GM12878 (cell line): Measurements from ENCODE around the gene CDH16. TPM values are rescaled to one million over a fixed set of nuclear protein-coding genes. Genes with fewer than 3 reads are reported as not detected.

ENCODE experiments used
- ATAC-seq: fragments of 200-7000 bp; cut with Tn5 transposase; 3 replicates; pipeline ENCODE4 v1.9.1; 2020; ENCODE audit warnings: mild to moderate bottlenecking, moderate library complexity
- BruUV-seq: library from RNA; stranded (reverse); fragments of 400-500 nt; replicated peaks from 2 replicates; lab custom pipeline; 2021; lab: Mats Ljungman, UMichigan
- CTCF ChIA-PET: fragments of 300-600 bp; sonication (Branson Sonifier 250); formaldehyde crosslinking; extraction: SDS; loops from one replicate; lab custom pipeline; 2021; ENCODE audit warnings: inconsistent platforms; lab: Yijun Ruan, JAX
- POLR2A ChIA-PET: fragments of 350-600 bp; formaldehyde crosslinking; extraction: SDS; loops from one replicate; lab custom pipeline; 2021; ENCODE audit warnings: inconsistent platforms; lab: Charles Lee
- RAD21 ChIA-PET: fragments of 300-600 bp; sonication (Branson Sonifier 250); formaldehyde crosslinking; loops from one replicate; lab custom pipeline; 2023; ENCODE audit warnings: antibody characterized with exemption; ENCODE audit not compliant: unreplicated experiment; lab: Charles Lee
- SMC1A ChIA-PET: fragments of 300-600 bp; sonication (Branson Sonifier 250); formaldehyde crosslinking; loops from one replicate; lab custom pipeline; 2023; ENCODE audit not compliant: unreplicated experiment, uncharacterized antibody; lab: Charles Lee
- DNase-seq: peaks from one replicate; pipeline ENCODE4 v3.0.0-alpha.2; 2011; ENCODE audit warnings: low read depth, low spot score
- FAIRE-seq: peaks from 3 replicates; lab custom pipeline; 2011; peaks lifted over from hg19 to GRCh38; lab: Jason Lieb, UNC
- H2AFZ ChIP-seq: 2 replicates; pipeline ENCODE4 v1.6.0; 2011; ENCODE audit warnings: low read depth, low read length, control low read depth; ENCODE audit not compliant: control insufficient read depth
- H3K27ac ChIP-seq: 2 replicates; pipeline ENCODE4 v1.5.1; 2011; ENCODE audit warnings: control low read depth; ENCODE audit not compliant: control insufficient read depth, insufficient read depth
- H3K27me3 ChIP-seq, 2 experiments: replicated peaks in 1 of 2; 2 replicates each; pipeline versions ENCODE4 v1.6.0 to v1.6.1; 2011; ENCODE audit warnings: low read length in 1 of 2; ENCODE audit not compliant: control insufficient read depth in 2 of 2, insufficient read depth in 2 of 2
- H3K36me3 ChIP-seq, 2 experiments: 2 replicates each; pipeline ENCODE4 v1.5.1; 2011; ENCODE audit warnings: low read length in 1 of 2; ENCODE audit not compliant: control insufficient read depth in 2 of 2, insufficient read depth in 2 of 2
- H3K4me1 ChIP-seq: 2 replicates; pipeline ENCODE4 v1.6.1; 2011; ENCODE audit warnings: mild to moderate bottlenecking, low read length, moderate library complexity, mixed read lengths; ENCODE audit not compliant: control insufficient read depth, insufficient read depth
- H3K4me2 ChIP-seq: 2 replicates; pipeline ENCODE4 v1.6.0; 2011; ENCODE audit warnings: control low read depth; ENCODE audit not compliant: control insufficient read depth, insufficient read depth
- H3K4me3 ChIP-seq: fragments of 200-600 bp; sonication (generic); 2 replicates; pipeline ENCODE4 v1.5.1; 2016
- H3K79me2 ChIP-seq: 2 replicates; pipeline ENCODE4 v1.6.0; 2011; ENCODE audit warnings: low read length; ENCODE audit not compliant: control insufficient read depth, insufficient read depth
- H3K9ac ChIP-seq: 2 replicates; pipeline ENCODE4 v1.8.0; 2011; ENCODE audit warnings: low read length, control low read depth, mixed read lengths; ENCODE audit not compliant: control insufficient read depth, insufficient read depth
- H3K9me3 ChIP-seq: replicated peaks from 3 replicates; pipeline ENCODE4 v1.5.1; 2011; ENCODE audit warnings: mild to moderate bottlenecking, low read length; ENCODE audit not compliant: control insufficient read depth, insufficient read depth
- H4K20me1 ChIP-seq: 2 replicates; pipeline ENCODE4 v1.6.0; 2011; ENCODE audit not compliant: control insufficient read depth, insufficient read depth
- MYB ChIP-seq: fragments of 150-350 bp; IDR thresholded peaks from 2 replicates; pipeline ENCODE4 v1.6.1; 2014; ENCODE audit warnings: mild to moderate bottlenecking, low read depth, low read length, borderline replicate concordance
- RB1 ChIP-seq: fragments of 450-650 bp; formaldehyde crosslinking; IDR thresholded peaks from 2 replicates; pipeline ENCODE4 v1.6.1; 2017; ENCODE audit warnings: mild to moderate bottlenecking, borderline replicate concordance
- SKIL ChIP-seq: fragments of 450-650 bp; IDR thresholded peaks from 2 replicates; pipeline ENCODE4 v1.6.1; 2017; ENCODE audit warnings: mild to moderate bottlenecking, low read depth, inconsistent platforms; ENCODE audit not compliant: poor library complexity, severe bottlenecking
- TBL1XR1 ChIP-seq: IDR thresholded peaks from 2 replicates; pipeline ENCODE4 v1.6.1; 2012; ENCODE audit warnings: low read depth, low read length, improper control_type of control experiment
- WRNIP1 ChIP-seq: IDR thresholded peaks from 2 replicates; pipeline ENCODE4 v1.6.1; 2011; ENCODE audit warnings: low read depth, low read length, improper control_type of control experiment, borderline replicate concordance
- YBX1 ChIP-seq: fragments of 450-650 bp; IDR thresholded peaks from 2 replicates; pipeline ENCODE4 v1.6.1; 2016; ENCODE audit warnings: antibody characterized with exemption
- ZBTB11 ChIP-seq: fragments of 450-650 bp; formaldehyde crosslinking; IDR thresholded peaks from 2 replicates; pipeline ENCODE4 v1.5.0; 2022; ENCODE audit warnings: mild to moderate bottlenecking, missing genetic modification characterization
- ZNF217 ChIP-seq: fragments of 450-650 bp; IDR thresholded peaks from 2 replicates; pipeline ENCODE4 v1.6.1; 2017; ENCODE audit warnings: antibody characterized with exemption, mild to moderate bottlenecking
- ZZZ3 ChIP-seq: IDR thresholded peaks from 2 replicates; pipeline ENCODE4 v1.6.1; 2011; ENCODE audit warnings: low read depth; ENCODE audit not compliant: control insufficient read depth, insufficient read length
- WGBS: methylation state at CpG from one replicate; pipeline ENCODE4 v1.1.6; 2016; ENCODE audit warnings: low lambda C conversion rate; ENCODE audit not compliant: insufficient replicate concordance, insufficient coverage; ENCODE audit errors: missing lambda C conversion rate; 5-methylcytosine and 5-hydroxymethylcytosine counted together
- in situ Hi-C: fragments of 300-500 bp; cut with MboI; formaldehyde crosslinking; loops from 9 replicates; pipeline ENCODE4 v1.14.3; 2018; ENCODE audit warnings: mixed read lengths
- intact Hi-C: fragments of 100-400 bp; cut with micrococcal nuclease; formaldehyde crosslinking; loops from one replicate; pipeline ENCODE4 v1.14.2; 2022; ENCODE audit not compliant: unreplicated experiment
- polyA plus RNA-seq, 11 experiments: library from polyadenylated mRNA; depleted of rRNA in 4 of 11; unstranded in 6 of 11; stranded (reverse) in 5 of 11; fragments of >200 nt; fragmentation: Nextera tagmentation in 4 of 11; fragmentation: Illumina TruSeq in 1 of 11; extraction: Ambion mirVana in 4 of 11; extraction: Trizol in 1 of 11; gene quantifications; 1 replicate in 1 of 11; 2 replicates in 10 of 11; pipeline versions ENCODE4 v1.2.1 to v1.2.3, GENCODE V29; 2011 to 2016; ENCODE audit warnings: inconsistent platforms in 2 of 11, missing spikeins in 2 of 11, low read depth in 1 of 11
- total RNA-seq, 4 experiments: library from RNA; depleted of rRNA in 3 of 4; stranded (reverse); fragments of >200 nt in 3 of 4; fragmentation: Illumina TruSeq in 1 of 4; extraction: Trizol in 1 of 4; gene quantifications; 2 replicates each; pipeline versions ENCODE4 v1.2.1 to v1.2.3, GENCODE V29; 2013 to 2021

Gene CDH16
- total and polyA plus RNA-seq, 10 of the 15 experiments (the other 5 are each of a cell fraction or from before 2014, with no cell fraction given) = 0.05 TPM; not detected in 9

DNA sequence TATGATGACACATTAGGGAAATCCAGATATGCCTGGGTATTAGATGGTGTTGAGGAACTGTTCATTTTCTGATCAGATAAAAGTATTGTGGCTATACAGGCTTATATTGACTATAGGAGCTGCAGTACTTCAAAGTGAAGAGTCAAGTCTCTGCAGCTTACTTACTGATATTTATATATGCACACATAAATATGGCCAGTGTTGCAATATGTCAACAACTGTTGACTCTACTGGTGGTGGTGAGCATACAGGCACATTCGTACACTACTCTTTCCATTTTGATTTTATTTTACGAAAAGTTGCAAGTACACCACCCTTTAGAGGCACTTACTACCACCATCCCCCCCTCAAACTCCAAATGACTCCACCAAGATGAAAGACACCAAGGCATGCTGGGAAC, 13.0 kb upstream of the CDH16 start:
- in situ Hi-C loops (loop anchor here (10.0 kb wide), 1 partner anchor 63 kb away; no protein-coding TSS in a partner anchor), intact Hi-C loops (no loop called here)
- ChIA-PET SMC1A (no interaction called here), RAD21 (no interaction called here), CTCF (interaction anchor here (0.8 to 2.3 kb wide), 3 partner anchors 12 to 37 kb away, joined by 4 to 10 read pairs (median 4); no protein-coding TSS in a partner anchor), POLR2A (interaction anchor here (0.6 kb wide), 1 partner anchor 1190 kb away, joined by 3 read pairs; no protein-coding TSS in a partner anchor)
- no peaks in the 10 kb centered on the region for H3K36me3 ChIP-seq
- no peaks in the 10 kb centered on the region for H4K20me1 ChIP-seq
- no TSS peak for BruUV-seq
- peaks cover 25% of the 10 kb centered on the region for H3K4me1 ChIP-seq
- no peak overlapping the region for H3K4me3 ChIP-seq
- no peaks in the 10 kb centered on the region for H3K27me3 ChIP-seq
- ATAC-seq (no peak), DNase-seq (no peak), FAIRE-seq (no peak)
- no peak overlapping the region for H3K27ac ChIP-seq
- no peak overlapping the region for H2AFZ ChIP-seq
- no peak overlapping the region for H3K9ac ChIP-seq
- peaks cover 33% of the 10 kb centered on the region for H3K79me2 ChIP-seq
- no peaks in the 10 kb centered on the region for H3K9me3 ChIP-seq
- TF ChIP-seq RB1 = no peak
- TF ChIP-seq WRNIP1 = no peak
- TF ChIP-seq MYB = no peak
- TF ChIP-seq ZNF217 = no peak
- no peak for TF ChIP-seq SKIL
- TF ChIP-seq ZZZ3 = no peak
- TF ChIP-seq TBL1XR1 = no peak
- TF ChIP-seq YBX1 = no peak
- TF ChIP-seq ZBTB11 (CRISPR knock-in tag) = no peak
- H3K4me2 ChIP-seq = no peak overlapping the region
- WGBS = 88% methylated on average over 2 of the region's 2 CpGs
